ENCODE data around the gene NANOS3.

NANOS3 gene

DNA sequence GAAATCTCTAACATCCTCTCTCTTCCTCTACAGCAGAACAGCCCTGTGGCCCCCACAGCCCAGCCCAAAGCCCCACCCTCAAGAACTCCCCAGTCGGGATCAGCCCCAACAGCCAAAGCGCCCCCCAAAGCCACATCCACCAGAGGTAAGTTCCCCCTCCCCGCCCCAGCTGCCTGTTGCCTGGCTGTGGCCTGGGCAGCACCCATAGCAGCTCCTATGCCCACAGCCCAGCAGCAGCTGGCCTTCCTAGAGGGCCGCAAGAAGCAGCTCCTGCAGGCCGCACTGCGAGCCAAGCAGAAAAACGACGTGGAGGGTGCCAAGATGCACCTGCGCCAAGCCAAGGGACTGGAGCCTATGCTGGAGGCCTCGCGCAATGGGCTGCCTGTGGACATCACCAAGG, 43.6 kb downstream of the NANOS3 start:
- no peak for TF ChIP-seq FOXP2 (optimal IDR thresholded peaks at IDR 0.05; ENCODE audit: borderline replicate concordance, extremely low read depth, extremely low read length, insufficient read depth)
- TF ChIP-seq TAF1 (IDR thresholded peaks at IDR 0.05; ENCODE audit: borderline replicate concordance, insufficient read depth, low read length), result no peak
- TF ChIP-seq POLR2AphosphoS5 (IDR thresholded peaks at IDR 0.05; ENCODE audit: low read depth, low read length), result no peak

DNA sequence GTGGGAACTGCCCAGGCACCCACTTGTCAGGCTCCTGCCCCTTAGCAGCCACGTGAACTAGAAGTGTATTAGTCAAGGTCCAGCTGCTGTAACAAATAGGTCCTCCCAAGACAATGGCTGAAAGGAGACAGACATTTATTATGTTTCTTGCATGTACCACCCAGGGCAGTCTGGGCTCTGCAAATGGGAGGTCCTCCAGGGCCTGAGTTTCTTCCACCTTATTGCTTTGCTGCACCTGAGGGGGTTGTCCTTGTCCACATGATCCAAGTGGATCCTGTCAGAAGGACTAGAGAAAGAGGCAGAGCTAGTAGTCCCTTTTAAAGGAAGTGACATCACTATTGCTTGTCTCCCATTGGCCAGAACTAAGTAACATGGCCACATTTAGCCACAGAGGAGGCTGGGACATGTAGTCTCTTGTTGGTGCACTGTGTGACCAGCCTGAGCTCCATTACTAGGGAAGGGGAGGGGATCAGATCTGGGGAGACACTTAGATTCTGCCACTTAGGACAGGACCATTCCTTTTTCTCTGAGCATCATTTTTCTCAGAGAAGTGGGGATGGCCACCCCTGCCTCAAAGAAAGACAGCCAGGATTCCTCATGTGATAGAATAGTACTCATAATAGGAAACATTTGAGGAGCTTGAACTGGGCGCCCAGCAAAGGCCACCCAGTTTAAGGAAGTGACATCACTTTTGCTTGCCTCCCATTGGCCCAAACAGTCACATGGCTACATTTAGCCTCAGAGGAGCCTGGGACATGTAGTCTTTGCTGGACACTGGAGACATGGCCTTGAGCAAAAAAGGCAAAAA, 44.2 kb downstream of the NANOS3 start:
- TF ChIP-seq FOXP2 (optimal IDR thresholded peaks at IDR 0.05; ENCODE audit: borderline replicate concordance, extremely low read depth, extremely low read length, insufficient read depth) (no peak), SIN3A (IDR thresholded peaks at IDR 0.05; ENCODE audit: borderline replicate concordance, insufficient read depth, low read length) (no peak), TAF1 (IDR thresholded peaks at IDR 0.05; ENCODE audit: borderline replicate concordance, insufficient read depth, low read length) (no peak), POLR2AphosphoS5 (IDR thresholded peaks at IDR 0.05; ENCODE audit: low read depth, low read length) (no peak)
- TF ChIP-seq, protein P1, sequence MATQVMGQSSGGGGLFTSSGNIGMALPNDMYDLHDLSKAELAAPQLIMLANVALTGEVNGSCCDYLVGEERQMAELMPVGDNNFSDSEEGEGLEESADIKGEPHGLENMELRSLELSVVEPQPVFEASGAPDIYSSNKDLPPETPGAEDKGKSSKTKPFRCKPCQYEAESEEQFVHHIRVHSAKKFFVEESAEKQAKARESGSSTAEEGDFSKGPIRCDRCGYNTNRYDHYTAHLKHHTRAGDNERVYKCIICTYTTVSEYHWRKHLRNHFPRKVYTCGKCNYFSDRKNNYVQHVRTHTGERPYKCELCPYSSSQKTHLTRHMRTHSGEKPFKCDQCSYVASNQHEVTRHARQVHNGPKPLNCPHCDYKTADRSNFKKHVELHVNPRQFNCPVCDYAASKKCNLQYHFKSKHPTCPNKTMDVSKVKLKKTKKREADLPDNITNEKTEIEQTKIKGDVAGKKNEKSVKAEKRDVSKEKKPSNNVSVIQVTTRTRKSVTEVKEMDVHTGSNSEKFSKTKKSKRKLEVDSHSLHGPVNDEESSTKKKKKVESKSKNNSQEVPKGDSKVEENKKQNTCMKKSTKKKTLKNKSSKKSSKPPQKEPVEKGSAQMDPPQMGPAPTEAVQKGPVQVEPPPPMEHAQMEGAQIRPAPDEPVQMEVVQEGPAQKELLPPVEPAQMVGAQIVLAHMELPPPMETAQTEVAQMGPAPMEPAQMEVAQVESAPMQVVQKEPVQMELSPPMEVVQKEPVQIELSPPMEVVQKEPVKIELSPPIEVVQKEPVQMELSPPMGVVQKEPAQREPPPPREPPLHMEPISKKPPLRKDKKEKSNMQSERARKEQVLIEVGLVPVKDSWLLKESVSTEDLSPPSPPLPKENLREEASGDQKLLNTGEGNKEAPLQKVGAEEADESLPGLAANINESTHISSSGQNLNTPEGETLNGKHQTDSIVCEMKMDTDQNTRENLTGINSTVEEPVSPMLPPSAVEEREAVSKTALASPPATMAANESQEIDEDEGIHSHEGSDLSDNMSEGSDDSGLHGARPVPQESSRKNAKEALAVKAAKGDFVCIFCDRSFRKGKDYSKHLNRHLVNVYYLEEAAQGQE (IDR thresholded peaks at IDR 0.05; ENCODE audit: insufficient read depth in 1 of 2, low read depth in 2 of 2, low read length in 2 of 2), result no peak

DNA sequence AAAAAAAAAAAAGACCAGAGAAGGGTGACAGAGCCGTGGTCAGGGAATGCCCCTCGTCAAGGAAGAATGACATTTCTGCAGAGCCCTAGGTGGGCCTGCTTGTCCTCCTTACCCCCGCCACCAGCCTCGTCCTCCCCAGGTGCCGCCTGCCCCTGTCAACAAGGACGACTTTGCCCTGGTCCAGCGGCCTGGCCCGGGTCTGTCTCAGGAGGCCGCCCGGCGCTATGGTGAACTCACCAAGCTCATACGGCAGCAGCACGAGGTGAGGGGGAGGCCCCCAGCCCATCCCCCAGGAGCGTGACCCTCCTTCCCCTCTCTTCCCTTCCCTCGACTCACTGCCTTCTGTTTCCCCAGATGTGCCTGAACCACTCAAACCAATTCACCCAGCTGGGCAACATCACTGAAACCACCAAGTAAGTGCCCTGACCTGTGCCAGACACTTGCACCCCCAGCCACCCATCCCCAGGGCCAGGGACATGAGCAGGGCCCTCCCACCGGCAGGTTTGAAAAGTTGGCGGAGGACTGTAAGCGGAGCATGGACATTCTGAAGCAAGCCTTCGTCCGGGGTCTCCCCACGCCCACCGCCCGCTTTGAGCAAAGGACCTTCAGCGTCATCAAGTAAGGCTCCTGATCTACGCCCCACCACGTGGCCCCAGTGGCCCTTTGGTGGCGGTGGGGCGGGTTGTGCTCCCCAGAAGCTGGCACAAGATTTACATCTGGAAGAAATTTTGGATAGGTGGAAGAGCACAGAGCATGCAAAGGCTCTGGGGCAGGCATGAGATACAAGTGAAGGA, 46.5 kb downstream of the NANOS3 start:
- TF ChIP-seq POLR2AphosphoS5 (IDR thresholded peaks at IDR 0.05; ENCODE audit: low read depth, low read length) (no peak), FOXP2 (optimal IDR thresholded peaks at IDR 0.05; ENCODE audit: borderline replicate concordance, extremely low read depth, extremely low read length, insufficient read depth) (no peak), SIN3A (IDR thresholded peaks at IDR 0.05; ENCODE audit: borderline replicate concordance, insufficient read depth, low read length) (no peak), TAF1 (IDR thresholded peaks at IDR 0.05; ENCODE audit: borderline replicate concordance, insufficient read depth, low read length) (no peak)
- TF ChIP-seq, protein P1 (IDR thresholded peaks at IDR 0.05; ENCODE audit: insufficient read depth in 1 of 2, low read depth in 2 of 2, low read length in 2 of 2), result no peak

DNA sequence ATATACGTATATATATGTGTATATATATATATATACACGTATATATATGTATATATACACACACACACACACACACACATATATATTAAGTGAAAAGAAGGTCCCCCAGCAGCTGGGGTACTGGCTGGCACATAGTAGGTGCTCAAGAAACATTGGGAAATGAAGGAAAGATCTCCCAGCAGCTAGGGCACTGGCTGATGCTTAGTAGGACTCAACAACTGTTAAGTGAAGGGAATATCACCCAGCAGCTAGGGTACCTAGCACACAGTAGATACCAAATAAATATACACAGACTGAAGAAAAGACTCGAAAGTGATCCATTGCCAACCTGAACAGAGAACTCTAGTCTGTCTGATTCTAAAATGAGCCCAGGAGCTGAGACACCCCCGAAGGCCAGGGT, 49.1 kb downstream of the NANOS3 start:
- TF ChIP-seq FOXP2 (optimal IDR thresholded peaks at IDR 0.05; ENCODE audit: borderline replicate concordance, extremely low read depth, extremely low read length, insufficient read depth) (no peak), TAF1 (IDR thresholded peaks at IDR 0.05; ENCODE audit: borderline replicate concordance, insufficient read depth, low read length) (no peak)

DNA sequence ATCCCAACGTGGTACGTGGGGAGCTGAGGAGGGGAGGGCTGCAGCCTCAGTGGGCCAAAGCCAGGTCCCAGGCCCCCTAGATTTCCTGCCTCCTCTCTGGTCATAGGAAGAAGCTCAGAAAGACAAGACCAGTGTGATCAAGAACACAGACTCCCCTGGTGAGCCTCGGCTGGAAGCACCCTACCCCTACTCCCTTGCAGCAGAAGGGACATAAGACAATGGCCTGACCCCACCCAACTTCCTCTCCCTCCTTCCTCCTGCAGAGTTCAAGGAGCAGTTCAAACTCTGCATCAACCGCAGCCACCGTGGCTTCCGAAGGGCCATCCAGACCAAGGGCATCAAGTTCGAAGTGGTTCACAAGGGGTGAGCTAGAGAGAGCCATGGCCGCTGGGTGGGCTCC, 49.8 kb downstream of the NANOS3 start:
- TF ChIP-seq POLR2AphosphoS5 (IDR thresholded peaks at IDR 0.05; ENCODE audit: low read depth, low read length) (no peak), SIN3A (IDR thresholded peaks at IDR 0.05; ENCODE audit: borderline replicate concordance, insufficient read depth, low read length) (no peak), FOXP2 (optimal IDR thresholded peaks at IDR 0.05; ENCODE audit: borderline replicate concordance, extremely low read depth, extremely low read length, insufficient read depth) (no peak), TAF1 (IDR thresholded peaks at IDR 0.05; ENCODE audit: borderline replicate concordance, insufficient read depth, low read length) (no peak)
- TF ChIP-seq, protein P1 (IDR thresholded peaks at IDR 0.05; ENCODE audit: insufficient read depth in 1 of 2, low read depth in 2 of 2, low read length in 2 of 2), result no peak

DNA sequence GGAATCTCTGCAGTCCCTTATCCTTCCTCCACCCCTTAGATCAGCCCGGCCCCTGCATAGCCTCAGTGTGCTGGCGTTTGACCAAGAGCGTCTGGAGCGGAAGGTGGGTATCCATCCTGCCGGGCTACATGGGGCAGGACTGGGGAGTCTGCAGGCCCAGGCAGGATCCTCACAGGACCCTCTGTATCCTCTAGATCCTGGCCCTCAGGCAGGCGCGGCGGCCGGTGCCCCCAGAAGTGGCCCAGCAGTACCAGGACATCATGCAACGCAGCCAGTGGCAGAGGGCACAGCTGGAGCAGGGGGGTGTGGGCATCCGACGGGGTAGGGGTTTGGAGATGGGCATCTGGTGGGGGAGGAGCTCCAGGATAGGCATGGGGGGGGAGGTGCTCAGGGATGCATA, 52.4 kb downstream of the NANOS3 start:
- TF ChIP-seq POLR2AphosphoS5 (IDR thresholded peaks at IDR 0.05; ENCODE audit: low read depth, low read length) (no peak), FOXP2 (optimal IDR thresholded peaks at IDR 0.05; ENCODE audit: borderline replicate concordance, extremely low read depth, extremely low read length, insufficient read depth) (no peak), SIN3A (IDR thresholded peaks at IDR 0.05; ENCODE audit: borderline replicate concordance, insufficient read depth, low read length) (no peak), TAF1 (IDR thresholded peaks at IDR 0.05; ENCODE audit: borderline replicate concordance, insufficient read depth, low read length) (no peak)
- TF ChIP-seq, protein P1 (IDR thresholded peaks at IDR 0.05; ENCODE audit: insufficient read depth in 1 of 2, low read depth in 2 of 2, low read length in 2 of 2), result no peak
